Transverse colon (tissue), 4 donors: ENCODE data around the gene SCGB3A2.

Source experiments
- CTCF ChIP-seq, 5 experiments: fragments of 200-600 bp in 3 of 5; fragments of 450-650 bp in 2 of 5; sonication (generic) in 3 of 5; IDR thresholded peaks; 1 replicate in 2 of 5; 2 replicates in 3 of 5; pipeline ENCODE4 v1.5.1; 2016 to 2017; ENCODE audit warnings: antibody characterized with exemption in 5 of 5, inconsistent platforms in 3 of 5, mild to moderate bottlenecking in 2 of 5, moderate library complexity in 1 of 5
- EP300 ChIP-seq: sonication (generic); formaldehyde crosslinking; IDR thresholded peaks from one replicate; pipeline ENCODE4 v1.6.1; 2017; ENCODE audit warnings: antibody characterized with exemption, low read depth
- POLR2A ChIP-seq: fragments of 450-650 bp; IDR thresholded peaks from one replicate; pipeline ENCODE4 v1.6.1; 2016; ENCODE audit warnings: antibody characterized with exemption, mild to moderate bottlenecking, moderate library complexity
- POLR2AphosphoS5 ChIP-seq, 3 donors: sonication (generic); formaldehyde crosslinking; IDR thresholded peaks; one replicate each; pipeline ENCODE4 v1.6.1; 2016; ENCODE audit warnings: antibody characterized with exemption in 3 of 3

GRCh38 chr5:147855774-147856069 is 22.8 kb upstream of the SCGB3A2 start:
- TF ChIP-seq EP300: no peak
- no peak for TF ChIP-seq CTCF (IDR thresholded peaks at IDR 0.05)
- TF ChIP-seq POLR2AphosphoS5 (IDR thresholded peaks at IDR 0.05): no peak
- TF ChIP-seq POLR2A: no peak
